H7 (cell line): Measurements from ENCODE around the gene CRX. TPM values are rescaled to one million over a fixed set of nuclear protein-coding genes. Genes with fewer than 3 reads are reported as not detected.
"Not testable (repeated sequence)": the region's sequence is repeated elsewhere in the genome, so short reads cannot be mapped to it uniquely, and the experiment has no call there.

Source experiments
- DNase-seq: peaks from one replicate; pipeline ENCODE4 v3.0.0; 2012
- H3K27me3 ChIP-seq: 2 replicates; pipeline ENCODE4 v1.6.0; 2011; ENCODE audit warnings: mild to moderate bottlenecking, low read length; ENCODE audit not compliant: control insufficient read depth, insufficient read depth
- H3K36me3 ChIP-seq: replicated peaks from 2 replicates; pipeline ENCODE4 v1.5.1; 2011; ENCODE audit warnings: low read length; ENCODE audit not compliant: control insufficient read depth, insufficient read depth
- H3K4me3 ChIP-seq: 2 replicates; pipeline ENCODE4 v1.5.1; 2011; ENCODE audit warnings: low read depth, mild to moderate bottlenecking, control low read depth, low read length, moderate library complexity; ENCODE audit not compliant: insufficient read depth
- total RNA-seq: library from RNA; depleted of rRNA; stranded (reverse); fragments of >200 nt; shearing (Covaris generic); gene quantifications from 2 replicates; pipeline ENCODE4 v1.2.3, GENCODE V29; 2014

Gene CRX
- total RNA-seq, 1 experiment from 2014 or later, result 0.07 TPM

DNA sequence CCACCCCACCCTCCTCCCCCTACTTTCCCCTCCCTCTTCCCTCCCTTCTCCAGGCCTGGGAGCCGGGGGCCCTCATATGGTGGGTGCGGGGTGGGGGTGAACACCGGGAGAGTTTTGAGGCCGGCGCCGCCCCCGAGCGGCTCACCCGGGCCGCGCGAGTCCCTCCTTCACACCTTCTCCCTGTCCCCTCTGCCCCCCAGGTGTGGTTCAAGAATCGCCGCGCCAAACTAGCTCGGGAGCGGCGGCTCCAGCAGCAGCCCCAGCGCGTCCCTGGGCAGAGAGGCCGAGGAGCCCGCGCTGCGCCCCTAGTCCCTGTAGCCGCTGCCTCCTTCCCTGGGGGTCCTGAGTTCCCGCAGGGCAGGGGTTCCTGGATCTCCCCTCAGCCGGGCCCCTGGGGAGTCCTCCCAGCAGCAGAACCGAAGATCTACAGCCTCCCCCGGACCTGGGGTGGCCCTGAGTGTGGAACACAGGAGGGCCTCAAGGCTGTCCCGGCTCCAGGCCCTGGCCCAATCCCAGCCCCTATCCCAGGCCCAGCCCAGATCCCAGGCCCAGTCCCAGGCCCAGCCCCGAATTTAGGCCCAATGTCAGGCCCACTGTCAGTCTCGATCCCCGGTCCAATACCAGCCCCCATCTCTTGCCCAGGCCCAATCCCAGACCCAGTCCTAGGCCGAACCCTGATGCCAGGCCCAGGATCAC, 39.0 kb downstream of the CRX start:
- Histone ChIP-seq H3K36me3 (no peaks in the 10 kb centered on the region), H3K27me3 (no peaks in the 10 kb centered on the region), H3K4me3 (no peak overlapping the region)
- peak; percentile 56 for DNase-seq

DNA sequence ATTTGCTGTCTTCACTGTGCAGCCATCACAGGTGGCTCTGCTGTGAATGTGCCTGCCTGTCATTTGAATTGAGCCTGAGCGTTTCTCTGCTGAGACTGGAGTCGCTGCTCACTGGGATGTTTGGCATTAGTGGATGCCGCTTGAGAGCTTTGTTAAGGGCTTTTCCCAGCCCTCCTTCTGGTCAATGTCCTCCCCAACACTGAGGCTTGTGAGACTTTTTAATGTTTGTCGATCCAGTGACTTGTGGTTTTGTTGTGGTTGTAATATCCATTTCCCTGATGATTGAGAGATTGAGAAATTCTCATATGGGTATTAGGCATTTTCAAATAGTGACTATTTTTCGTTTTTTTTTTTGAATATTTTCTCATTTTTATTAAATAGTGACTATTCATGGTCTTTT, 39.9 kb downstream of the CRX start:
- H3K27me3 ChIP-seq, result no peaks in the 10 kb centered on the region
- DNase-seq, result no peak
- H3K4me3 ChIP-seq, result no peak overlapping the region
- H3K36me3 ChIP-seq, result no peaks in the 10 kb centered on the region

GRCh38 chr19:47863514-47863936, 41.8 kb downstream of the CRX start:
- no peaks in the 10 kb centered on the region for H3K27me3 ChIP-seq
- H3K4me3 ChIP-seq, result no peak overlapping the region
- DNase-seq, result peak; percentile 96
- no peaks in the 10 kb centered on the region for H3K36me3 ChIP-seq

- no peaks in the 10 kb centered on the region for H3K27me3 ChIP-seq
- no peak for DNase-seq
Observed at GRCh38 chr19:47865166-47865565, 43.4 kb downstream of the CRX start.

GRCh38 chr19:47878906-47879305, 57.2 kb downstream of the CRX start:
- no peak for DNase-seq
- Histone ChIP-seq H3K27me3 (no peaks in the 10 kb centered on the region), H3K4me3 (no peak overlapping the region), H3K36me3 (no peaks in the 10 kb centered on the region)

More at GRCh38 chr19:47865166-47865565, 43.4 kb downstream of the CRX start:
- Histone ChIP-seq H3K36me3 (no peaks in the 10 kb centered on the region), H3K4me3 (no peak overlapping the region)

DNA sequence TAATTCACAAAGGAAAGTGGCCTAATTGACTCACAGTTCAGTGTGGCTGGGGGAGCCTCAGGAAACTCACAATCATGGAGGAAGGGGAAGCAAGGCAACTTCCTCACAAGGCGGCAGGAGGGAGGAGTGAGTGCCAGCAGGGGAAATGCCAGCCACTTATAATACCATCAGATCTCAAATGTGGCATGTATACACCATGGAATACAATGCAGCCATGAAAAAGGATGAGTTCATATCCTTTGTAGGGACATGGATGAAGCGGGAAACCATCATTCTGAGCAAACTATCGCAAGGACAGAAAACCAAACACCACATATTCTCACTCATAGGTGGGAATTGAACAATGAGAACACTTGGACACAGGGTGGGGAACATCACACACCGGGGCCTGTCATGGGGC, 57.6 kb downstream of the CRX start:
- not testable (repeated sequence) for H3K36me3 ChIP-seq, H3K4me3 ChIP-seq, DNase-seq, H3K27me3 ChIP-seq

DNA sequence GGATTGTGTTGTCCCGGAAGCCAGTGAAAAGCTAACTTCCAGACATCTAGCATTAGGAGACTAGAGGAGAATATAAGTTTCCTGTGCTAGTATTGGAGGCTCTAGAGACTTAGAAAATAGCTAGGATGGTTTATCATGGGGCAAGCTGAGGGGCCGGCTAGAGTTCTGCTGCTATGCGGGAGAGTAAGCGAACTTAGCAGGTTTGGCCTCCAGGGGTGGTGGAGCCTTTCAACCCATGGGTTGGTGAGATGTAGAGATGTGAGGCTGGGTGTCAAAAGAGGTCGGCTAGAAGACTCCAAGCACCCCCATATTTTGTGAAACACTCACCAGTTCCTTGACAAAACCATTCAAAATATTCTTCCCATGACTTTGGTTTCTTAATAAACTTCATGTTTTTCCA, 60.0 kb downstream of the CRX start:
- DNase-seq, result peak; percentile 42
- Histone ChIP-seq H3K27me3 (no peaks in the 10 kb centered on the region), H3K36me3 (no peaks in the 10 kb centered on the region), H3K4me3 (no peak overlapping the region)

DNA sequence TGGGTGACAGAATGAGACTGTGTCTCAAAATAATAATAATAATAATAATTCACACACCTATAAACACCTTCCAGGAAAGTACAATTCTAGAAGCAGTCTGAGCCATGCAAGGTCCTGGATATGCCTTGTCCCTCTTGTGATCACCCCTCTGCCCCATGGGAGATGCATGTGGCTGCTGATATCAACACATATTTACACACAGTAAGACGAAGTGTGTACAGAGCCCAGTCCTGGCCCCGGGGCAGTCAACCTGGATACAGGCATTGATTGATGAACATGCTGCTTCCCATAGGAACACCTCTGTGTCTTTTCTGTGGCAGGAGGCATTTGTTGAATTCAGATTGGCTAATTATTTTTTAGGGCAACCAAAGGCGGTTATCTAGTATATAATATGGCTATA, 61.2 kb downstream of the CRX start:
- Histone ChIP-seq H3K36me3 (no peaks in the 10 kb centered on the region), H3K27me3 (no peaks in the 10 kb centered on the region), H3K4me3 (no peak overlapping the region)
- no peak for DNase-seq

DNA sequence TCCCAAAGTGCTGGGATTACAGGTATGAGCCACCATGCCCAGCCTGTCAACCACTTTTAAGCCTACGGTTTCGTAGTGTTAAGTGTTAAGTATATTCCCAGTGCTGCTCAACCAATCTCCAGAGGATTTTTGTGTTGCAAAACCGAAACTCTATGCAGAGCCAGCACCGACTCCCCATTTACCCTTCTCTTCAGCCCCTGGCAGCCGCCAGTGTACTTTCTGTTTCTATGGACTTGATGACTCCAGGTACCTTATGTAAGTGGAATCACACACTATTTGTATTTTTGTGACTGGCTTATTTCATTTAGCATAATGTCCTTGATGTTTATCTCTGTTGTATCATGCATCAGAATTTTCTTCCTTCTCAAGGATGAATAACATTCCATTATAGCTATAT, 63.3 kb downstream of the CRX start:
- no peaks in the 10 kb centered on the region for H3K27me3 ChIP-seq
- no peaks in the 10 kb centered on the region for H3K36me3 ChIP-seq
- DNase-seq, result no peak
- H3K4me3 ChIP-seq, result no peak overlapping the region

DNA sequence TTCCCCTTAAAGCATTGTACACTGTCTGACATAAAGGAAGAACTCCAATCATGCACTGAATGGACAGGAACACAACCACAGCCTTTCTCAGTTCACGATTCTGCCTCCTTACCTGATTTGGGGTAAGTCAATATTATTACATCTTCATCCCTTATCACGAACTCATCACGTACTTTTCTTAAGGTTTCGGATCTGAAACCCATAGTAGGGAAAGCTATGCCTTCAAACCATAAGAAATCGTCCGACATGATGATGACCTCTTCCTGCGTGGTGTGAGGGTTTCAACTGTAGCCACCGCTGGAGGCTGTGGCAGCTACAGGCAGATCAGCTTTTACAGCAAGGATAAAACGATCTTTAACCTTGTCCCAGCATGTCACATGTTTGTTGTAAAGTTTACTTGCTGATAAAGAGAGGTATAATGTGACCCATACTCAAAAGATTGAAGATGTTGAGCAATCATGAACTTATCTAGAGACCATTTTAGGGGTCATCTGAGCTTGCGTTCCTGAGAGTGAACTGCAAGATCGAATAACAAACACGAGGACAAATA, 64.3 kb downstream of the CRX start, which contains the start of gene SULT2A1:
Gene SULT2A1, minus strand, starts transcription at position 306 of the 550 bp plus-strand sequence. Its CDS starts 58 bp downstream, at position 248.
- Histone ChIP-seq H3K36me3 (no peaks in the 10 kb centered on the region), H3K4me3 (no peak within 1 kb of the TSS), H3K27me3 (no peaks in the 10 kb centered on the region)
- no peak for DNase-seq

DNA sequence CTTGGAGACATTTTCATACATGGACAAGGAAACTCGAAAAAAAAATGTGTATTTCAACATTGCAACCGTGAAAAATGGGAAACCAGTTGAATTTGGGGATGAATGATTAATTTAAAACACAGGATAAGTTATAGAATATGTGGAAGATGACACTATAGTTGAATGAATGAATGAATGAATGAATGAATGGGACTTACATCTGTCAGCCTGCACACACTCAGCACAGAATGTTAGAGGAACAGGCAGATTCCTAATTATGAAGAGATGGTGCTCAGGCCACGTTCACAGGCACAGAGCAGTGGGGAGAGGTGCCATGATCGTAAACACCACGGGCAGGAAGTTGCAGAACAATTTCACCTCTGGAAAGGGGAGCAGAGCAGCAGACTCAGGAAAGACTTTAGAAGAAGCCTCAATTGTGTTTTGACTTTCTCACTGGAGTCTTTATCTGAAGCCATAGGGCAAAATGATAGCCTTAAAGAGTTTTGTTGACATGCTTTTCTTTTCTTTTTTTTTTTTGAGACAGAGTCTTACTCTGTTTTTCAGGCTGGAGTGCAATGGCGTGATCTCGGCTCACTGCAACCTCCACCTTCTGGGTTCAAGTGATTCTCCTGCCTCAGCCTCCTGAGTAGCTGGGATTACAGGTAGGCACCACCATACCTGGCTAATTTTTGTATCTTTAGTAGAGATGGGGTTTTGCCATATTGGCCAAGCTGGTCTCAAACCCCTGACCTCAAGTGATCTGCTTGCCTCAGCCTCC, 69.3 kb downstream of the CRX start:
- no peaks in the 10 kb centered on the region for H3K36me3 ChIP-seq
- no peak for DNase-seq
- H3K27me3 ChIP-seq, result no peaks in the 10 kb centered on the region
- H3K4me3 ChIP-seq, result no peak overlapping the region

DNA sequence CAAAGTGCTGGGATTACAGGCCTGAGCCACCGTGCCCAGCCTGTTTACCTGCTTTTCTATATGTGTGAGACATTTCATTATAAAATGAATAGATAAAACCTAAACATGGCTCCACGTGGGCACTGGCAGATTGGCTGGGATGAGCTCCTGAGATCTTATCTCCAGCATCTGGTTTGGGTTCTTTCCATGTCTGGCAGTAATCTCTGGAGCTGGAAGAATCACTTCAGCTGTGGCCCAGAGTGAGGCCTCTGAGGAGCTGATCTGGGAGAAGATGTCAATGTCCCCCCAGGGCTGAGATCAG, 69.8 kb downstream of the CRX start:
- no peaks in the 10 kb centered on the region for H3K36me3 ChIP-seq
- no peak for DNase-seq
- no peaks in the 10 kb centered on the region for H3K27me3 ChIP-seq
- H3K4me3 ChIP-seq, result no peak overlapping the region

GRCh38 chr19:47891923-47892666, 70.4 kb downstream of the CRX start:
- peak; percentile 40 for DNase-seq
- Histone ChIP-seq H3K4me3 (no peak overlapping the region), H3K27me3 (no peaks in the 10 kb centered on the region), H3K36me3 (no peaks in the 10 kb centered on the region)
